ENCODE measurements around the gene DLGAP1. TPM values are rescaled to one million over a fixed set of nuclear protein-coding genes. Genes with fewer than 3 reads are reported as not detected.

DLGAP1 gene
- total and polyA plus RNA-seq, 4 donors, result 0.75 to 6.6 (median 3.6) TPM

- Histone ChIP-seq H3K4me3 (ENCODE audit: low read length in 2 of 2) (no peak overlapping the region), H3K9me3 (ENCODE audit: control insufficient read depth, low read length) (no peaks in the 10 kb centered on the region), H3K4me1 (ENCODE audit: control insufficient read depth in 1 of 2, insufficient read depth in 2 of 2, low read length in 2 of 2) (no peaks in the 10 kb centered on the region), H3K27me3 (ENCODE audit: control insufficient read depth in 1 of 2, insufficient read depth in 2 of 2, low read length in 1 of 2) (no peaks in the 10 kb centered on the region), H3K27ac (ENCODE audit: low read depth in 1 of 2, low read length in 2 of 2) (no peak overlapping the region), H3K36me3 (ENCODE audit: control insufficient read depth in 1 of 2, insufficient read depth in 2 of 2, low read length in 1 of 2) (peaks cover 0 to 2% of the 10 kb centered on the region in 2 donors)
- intact Hi-C loops (cut with DNase I), result no loop called here
- ATAC-seq (ENCODE audit: low FRiP score) (no peak), DNase-seq (no peak)
- WGBS, 2 donors, result 87 to 91% methylated on average over 15 of the region's 15 CpGs
Observed at GRCh38 chr18:3514312-3515216, 940.5 kb downstream of the DLGAP1 start.

- Histone ChIP-seq H3K9me3 (ENCODE audit: control insufficient read depth, low read length) (no peaks in the 10 kb centered on the region), H3K27ac (ENCODE audit: low read depth in 1 of 2, low read length in 2 of 2) (no peak overlapping the region), H3K4me1 (ENCODE audit: control insufficient read depth in 1 of 2, insufficient read depth in 2 of 2, low read length in 2 of 2) (no peaks in the 10 kb centered on the region), H3K4me3 (ENCODE audit: low read length in 2 of 2) (no peak overlapping the region), H3K36me3 (ENCODE audit: control insufficient read depth in 1 of 2, insufficient read depth in 2 of 2, low read length in 1 of 2) (no peaks in the 10 kb centered on the region), H3K27me3 (ENCODE audit: control insufficient read depth in 1 of 2, insufficient read depth in 2 of 2, low read length in 1 of 2) (no peaks in the 10 kb centered on the region)
- intact Hi-C loops (cut with DNase I), result no loop called here
- no peak for DNase-seq
- ATAC-seq (ENCODE audit: low FRiP score), result no peak
- WGBS, 2 donors, result 96 to 100% methylated on average over 1 of the region's 1 CpG
Observed at GRCh38 chr18:3513481-3513880, 941.6 kb downstream of the DLGAP1 start.

- no peak overlapping the region for H3K27ac ChIP-seq (ENCODE audit: low read depth in 1 of 2, low read length in 2 of 2)
Observed at GRCh38 chr18:3511980-3512379, 943.1 kb downstream of the DLGAP1 start.

GRCh38 chr18:3510896-3511295 is 944.2 kb downstream of the DLGAP1 start:
- ATAC-seq (ENCODE audit: low FRiP score) (no peak), DNase-seq (no peak)
- WGBS, 2 donors, result 57 to 71% methylated on average over 4 of the region's 4 CpGs
- no peak overlapping the region for H3K27ac ChIP-seq (ENCODE audit: low read depth in 1 of 2, low read length in 2 of 2)
- no peak overlapping the region for H3K4me3 ChIP-seq (ENCODE audit: low read length in 2 of 2)
- no peaks in the 10 kb centered on the region for H3K36me3 ChIP-seq (ENCODE audit: control insufficient read depth in 1 of 2, insufficient read depth in 2 of 2, low read length in 1 of 2)
- H3K4me1 ChIP-seq (ENCODE audit: control insufficient read depth in 1 of 2, insufficient read depth in 2 of 2, low read length in 2 of 2), result no peaks in the 10 kb centered on the region
- no peaks in the 10 kb centered on the region for H3K27me3 ChIP-seq (ENCODE audit: control insufficient read depth in 1 of 2, insufficient read depth in 2 of 2, low read length in 1 of 2)
- intact Hi-C loops (cut with DNase I), result no loop called here
- H3K9me3 ChIP-seq (ENCODE audit: control insufficient read depth, low read length), result no peaks in the 10 kb centered on the region

More at GRCh38 chr18:3511980-3512379, 943.1 kb downstream of the DLGAP1 start:
- H3K9me3 ChIP-seq (ENCODE audit: control insufficient read depth, low read length), result no peaks in the 10 kb centered on the region
- ATAC-seq (ENCODE audit: low FRiP score) (peak; percentile 29), DNase-seq (no peak)
- no peaks in the 10 kb centered on the region for H3K36me3 ChIP-seq (ENCODE audit: control insufficient read depth in 1 of 2, insufficient read depth in 2 of 2, low read length in 1 of 2)
- intact Hi-C loops (cut with DNase I), result no loop called here
- 8 to 18% methylated on average over 2 of the region's 2 CpGs for WGBS, 2 donors
- H3K4me1 ChIP-seq (ENCODE audit: control insufficient read depth in 1 of 2, insufficient read depth in 2 of 2, low read length in 2 of 2), result no peaks in the 10 kb centered on the region
- H3K27me3 ChIP-seq (ENCODE audit: control insufficient read depth in 1 of 2, insufficient read depth in 2 of 2, low read length in 1 of 2), result no peaks in the 10 kb centered on the region
- H3K4me3 ChIP-seq (ENCODE audit: low read length in 2 of 2), result no peak overlapping the region

- intact Hi-C loops (cut with DNase I), result no loop called here
- DNase-seq (no peak), ATAC-seq (ENCODE audit: low FRiP score) (no peak)
- no peaks in the 10 kb centered on the region for H3K27me3 ChIP-seq (ENCODE audit: control insufficient read depth in 1 of 2, insufficient read depth in 2 of 2, low read length in 1 of 2)
- H3K36me3 ChIP-seq (ENCODE audit: control insufficient read depth in 1 of 2, insufficient read depth in 2 of 2, low read length in 1 of 2), result no peaks in the 10 kb centered on the region
- H3K9me3 ChIP-seq (ENCODE audit: control insufficient read depth, low read length), result no peaks in the 10 kb centered on the region
- no peaks in the 10 kb centered on the region for H3K4me1 ChIP-seq (ENCODE audit: control insufficient read depth in 1 of 2, insufficient read depth in 2 of 2, low read length in 2 of 2)
- no peak overlapping the region for H3K4me3 ChIP-seq (ENCODE audit: low read length in 2 of 2)
- H3K27ac ChIP-seq (ENCODE audit: low read depth in 1 of 2, low read length in 2 of 2), result no peak overlapping the region
- 98 to 100% methylated on average over 2 of the region's 2 CpGs for WGBS, 2 donors
Observed at GRCh38 chr18:3510024-3510423, 945.1 kb downstream of the DLGAP1 start.

- intact Hi-C loops (cut with DNase I), result loop anchor here in 1 of 2 donors (10.0 kb wide), 1 partner anchor 156 kb away; no protein-coding TSS in a partner anchor
- DNase-seq (no peak), ATAC-seq (ENCODE audit: low FRiP score) (peak; percentile 47)
- H3K4me1 ChIP-seq (ENCODE audit: control insufficient read depth in 1 of 2, insufficient read depth in 2 of 2, low read length in 2 of 2), result no peaks in the 10 kb centered on the region
- H3K4me3 ChIP-seq (ENCODE audit: low read length in 2 of 2), result no peak overlapping the region
- no peaks in the 10 kb centered on the region for H3K36me3 ChIP-seq (ENCODE audit: control insufficient read depth in 1 of 2, insufficient read depth in 2 of 2, low read length in 1 of 2)
- H3K9me3 ChIP-seq (ENCODE audit: control insufficient read depth, low read length), result no peaks in the 10 kb centered on the region
- no peaks in the 10 kb centered on the region for H3K27me3 ChIP-seq (ENCODE audit: control insufficient read depth in 1 of 2, insufficient read depth in 2 of 2, low read length in 1 of 2)
- no peak overlapping the region for H3K27ac ChIP-seq (ENCODE audit: low read depth in 1 of 2, low read length in 2 of 2)
- WGBS, 2 donors, result 73 to 79% methylated on average over 17 of the region's 17 CpGs
Observed at GRCh38 chr18:3508576-3509549, 946.2 kb downstream of the DLGAP1 start.

- Histone ChIP-seq H3K36me3 (ENCODE audit: control insufficient read depth in 1 of 2, insufficient read depth in 2 of 2, low read length in 1 of 2) (no peaks in the 10 kb centered on the region), H3K4me1 (ENCODE audit: control insufficient read depth in 1 of 2, insufficient read depth in 2 of 2, low read length in 2 of 2) (no peaks in the 10 kb centered on the region), H3K9me3 (ENCODE audit: control insufficient read depth, low read length) (no peaks in the 10 kb centered on the region), H3K4me3 (ENCODE audit: low read length in 2 of 2) (no peak overlapping the region), H3K27ac (ENCODE audit: low read depth in 1 of 2, low read length in 2 of 2) (no peak overlapping the region), H3K27me3 (ENCODE audit: control insufficient read depth in 1 of 2, insufficient read depth in 2 of 2, low read length in 1 of 2) (no peaks in the 10 kb centered on the region)
- ATAC-seq (ENCODE audit: low FRiP score), result no peak
- 75 to 87% methylated on average over 5 of the region's 5 CpGs for WGBS, 2 donors
- no peak for DNase-seq
- intact Hi-C loops (cut with DNase I), result loop anchor here in 1 of 2 donors (10.0 kb wide), 1 partner anchor 160 kb away; no protein-coding TSS in a partner anchor
Observed at GRCh38 chr18:3504637-3505036, 950.5 kb downstream of the DLGAP1 start.

- WGBS, 2 donors, result 63 to 66% methylated on average over 4 of the region's 4 CpGs
- no peaks in the 10 kb centered on the region for H3K4me1 ChIP-seq (ENCODE audit: control insufficient read depth in 1 of 2, insufficient read depth in 2 of 2, low read length in 2 of 2)
- no peak for ATAC-seq (ENCODE audit: low FRiP score)
- intact Hi-C loops (cut with DNase I), result loop anchor here in 1 of 2 donors (10.0 kb wide), 1 partner anchor 162 kb away; no protein-coding TSS in a partner anchor
- no peak overlapping the region for H3K4me3 ChIP-seq (ENCODE audit: low read length in 2 of 2)
- no peaks in the 10 kb centered on the region for H3K9me3 ChIP-seq (ENCODE audit: control insufficient read depth, low read length)
- H3K27me3 ChIP-seq (ENCODE audit: control insufficient read depth in 1 of 2, insufficient read depth in 2 of 2, low read length in 1 of 2), result no peaks in the 10 kb centered on the region
- H3K27ac ChIP-seq (ENCODE audit: low read depth in 1 of 2, low read length in 2 of 2), result no peak overlapping the region
- DNase-seq, result no peak
- no peaks in the 10 kb centered on the region for H3K36me3 ChIP-seq (ENCODE audit: control insufficient read depth in 1 of 2, insufficient read depth in 2 of 2, low read length in 1 of 2)
Observed at GRCh38 chr18:3502650-3503049, 952.5 kb downstream of the DLGAP1 start.

Data from aorta (tissue), 5 donors.